ENCODE measurements around the gene ARHGEF16. TPM values are rescaled to one million over a fixed set of nuclear protein-coding genes. Genes with fewer than 3 reads are reported as not detected.

Gene ARHGEF16
- polyA plus RNA-seq, 1 experiment, result not detected

- DNase-seq (ENCODE audit: low read depth, low spot score), result no peak
- POLR2A ChIA-PET, result no interaction called here
- no peak overlapping the region for H3K4me3 ChIP-seq (ENCODE audit: low read depth, low read length)
- H3K9me3 ChIP-seq (ENCODE audit: control insufficient read depth, insufficient read depth, low read length), result peaks cover 24% of the 10 kb centered on the region
- CTCF ChIA-PET, result interaction anchor here (0.8 to 2.0 kb wide), 3 partner anchors 14 to 112 kb away, joined by 3 to 6 read pairs (median 4); no protein-coding TSS in a partner anchor
- TF ChIP-seq, protein P1, sequence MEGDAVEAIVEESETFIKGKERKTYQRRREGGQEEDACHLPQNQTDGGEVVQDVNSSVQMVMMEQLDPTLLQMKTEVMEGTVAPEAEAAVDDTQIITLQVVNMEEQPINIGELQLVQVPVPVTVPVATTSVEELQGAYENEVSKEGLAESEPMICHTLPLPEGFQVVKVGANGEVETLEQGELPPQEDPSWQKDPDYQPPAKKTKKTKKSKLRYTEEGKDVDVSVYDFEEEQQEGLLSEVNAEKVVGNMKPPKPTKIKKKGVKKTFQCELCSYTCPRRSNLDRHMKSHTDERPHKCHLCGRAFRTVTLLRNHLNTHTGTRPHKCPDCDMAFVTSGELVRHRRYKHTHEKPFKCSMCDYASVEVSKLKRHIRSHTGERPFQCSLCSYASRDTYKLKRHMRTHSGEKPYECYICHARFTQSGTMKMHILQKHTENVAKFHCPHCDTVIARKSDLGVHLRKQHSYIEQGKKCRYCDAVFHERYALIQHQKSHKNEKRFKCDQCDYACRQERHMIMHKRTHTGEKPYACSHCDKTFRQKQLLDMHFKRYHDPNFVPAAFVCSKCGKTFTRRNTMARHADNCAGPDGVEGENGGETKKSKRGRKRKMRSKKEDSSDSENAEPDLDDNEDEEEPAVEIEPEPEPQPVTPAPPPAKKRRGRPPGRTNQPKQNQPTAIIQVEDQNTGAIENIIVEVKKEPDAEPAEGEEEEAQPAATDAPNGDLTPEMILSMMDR (IDR thresholded peaks at IDR 0.05; ENCODE audit: low read depth, low read length), result no peak
- peaks cover 4% of the 10 kb centered on the region for H3K27me3 ChIP-seq (ENCODE audit: control insufficient read depth, insufficient read depth, low read length)
- no peak overlapping the region for H3K27ac ChIP-seq (ENCODE audit: low read depth, low read length)
These were observed 49.8 kb downstream of the ARHGEF16 start for GRCh38 chr1:3504151-3504821.

- DNase-seq (ENCODE audit: low read depth, low spot score), result no peak
- POLR2A ChIA-PET, result no interaction called here
- H3K27ac ChIP-seq (ENCODE audit: low read depth, low read length), result no peak overlapping the region
These were observed 50.3 kb downstream of the ARHGEF16 start for GRCh38 chr1:3504822-3505153.

GRCh38 chr1:3505161-3505560 is 50.7 kb downstream of the ARHGEF16 start:
- POLR2A ChIA-PET, result no interaction called here
- H3K27ac ChIP-seq (ENCODE audit: low read depth, low read length), result no peak overlapping the region

More at GRCh38 chr1:3504822-3505153, 50.3 kb downstream of the ARHGEF16 start:
- Histone ChIP-seq H3K4me3 (ENCODE audit: low read depth, low read length) (no peak overlapping the region), H3K9me3 (ENCODE audit: control insufficient read depth, insufficient read depth, low read length) (peaks cover 24% of the 10 kb centered on the region), H3K27me3 (ENCODE audit: control insufficient read depth, insufficient read depth, low read length) (peaks cover 4% of the 10 kb centered on the region)
- CTCF ChIA-PET, result interaction anchor here (2.0 kb wide), 1 partner anchor 14 kb away, joined by 6 read pairs; no protein-coding TSS in a partner anchor
- TF ChIP-seq, protein P1 (IDR thresholded peaks at IDR 0.05; ENCODE audit: low read depth, low read length), result no peak

DNA sequence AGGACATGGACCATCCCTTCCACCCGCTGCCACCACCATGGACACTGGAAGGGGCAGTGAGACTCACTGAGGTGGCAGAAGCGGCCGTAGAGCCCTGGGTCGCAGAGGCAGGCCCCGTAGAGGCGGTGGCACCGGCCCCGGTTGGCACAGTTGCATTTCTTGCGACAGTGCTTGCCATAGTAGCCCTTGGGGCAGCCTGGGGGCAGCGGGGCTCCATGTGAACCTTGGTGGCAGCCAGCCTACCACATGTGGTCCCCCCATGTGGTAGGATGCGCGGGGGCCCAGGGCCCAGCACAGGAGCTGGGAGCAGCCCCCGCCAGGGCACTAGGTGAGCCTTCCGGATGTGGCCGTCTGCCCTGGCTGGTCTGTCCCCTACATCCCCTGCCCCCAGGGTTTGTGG is 51.6 kb downstream of the ARHGEF16 start:
- CTCF ChIA-PET, result no interaction called here
- H3K9me3 ChIP-seq (ENCODE audit: control insufficient read depth, insufficient read depth, low read length), result peaks cover 35% of the 10 kb centered on the region
- POLR2A ChIA-PET, result no interaction called here
- H3K27ac ChIP-seq (ENCODE audit: low read depth, low read length), result no peak overlapping the region
- no peak overlapping the region for H3K4me3 ChIP-seq (ENCODE audit: low read depth, low read length)
- H3K27me3 ChIP-seq (ENCODE audit: control insufficient read depth, insufficient read depth, low read length), result peaks cover 4% of the 10 kb centered on the region
- DNase-seq (ENCODE audit: low read depth, low spot score), result no peak
- TF ChIP-seq, protein P1 (IDR thresholded peaks at IDR 0.05; ENCODE audit: low read depth, low read length), result no peak

More at GRCh38 chr1:3505161-3505560, 50.7 kb downstream of the ARHGEF16 start:
- CTCF ChIA-PET, result interaction anchor here (2.0 kb wide), 1 partner anchor 14 kb away, joined by 6 read pairs; no protein-coding TSS in a partner anchor
- H3K27me3 ChIP-seq (ENCODE audit: control insufficient read depth, insufficient read depth, low read length), result peaks cover 4% of the 10 kb centered on the region
- TF ChIP-seq, protein P1 (IDR thresholded peaks at IDR 0.05; ENCODE audit: low read depth, low read length), result no peak
- H3K9me3 ChIP-seq (ENCODE audit: control insufficient read depth, insufficient read depth, low read length), result peaks cover 26% of the 10 kb centered on the region
- no peak overlapping the region for H3K4me3 ChIP-seq (ENCODE audit: low read depth, low read length)
- no peak for DNase-seq (ENCODE audit: low read depth, low spot score)

DNA sequence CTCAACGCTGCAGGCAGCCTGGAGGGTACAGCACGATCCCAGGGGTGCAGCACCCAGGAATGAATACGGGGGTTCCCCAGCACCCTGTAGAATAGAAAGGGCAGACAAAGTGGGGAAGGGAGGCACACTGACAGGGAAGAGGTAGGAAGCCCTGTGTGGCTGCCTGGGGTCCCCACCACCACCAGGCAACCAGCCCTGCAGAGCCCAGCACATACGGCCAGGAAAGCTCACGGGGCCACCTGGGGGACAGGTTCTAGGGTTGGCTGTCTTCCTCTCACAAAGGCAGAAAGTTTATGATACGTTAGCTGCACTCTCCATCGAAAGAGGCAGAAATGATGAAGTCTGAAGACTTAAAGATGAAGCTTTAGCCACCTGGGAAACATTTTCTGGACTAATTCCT is 52.5 kb downstream of the ARHGEF16 start:
- ChIA-PET CTCF (interaction anchor here (1.0 to 1.1 kb wide), 2 partner anchors 16 to 54 kb away, joined by 4 read pairs; no protein-coding TSS in a partner anchor), POLR2A (no interaction called here)
- no peak for DNase-seq (ENCODE audit: low read depth, low spot score)
- Histone ChIP-seq H3K9me3 (ENCODE audit: control insufficient read depth, insufficient read depth, low read length) (peaks cover 38% of the 10 kb centered on the region), H3K27ac (ENCODE audit: low read depth, low read length) (no peak overlapping the region), H3K4me3 (ENCODE audit: low read depth, low read length) (no peak overlapping the region), H3K27me3 (ENCODE audit: control insufficient read depth, insufficient read depth, low read length) (peaks cover 4% of the 10 kb centered on the region)
- TF ChIP-seq, protein P1 (IDR thresholded peaks at IDR 0.05; ENCODE audit: low read depth, low read length), result no peak
